LNCaP clone FGC (cell line): ENCODE measurements around the gene GOLGA5.

Experiments
- DNase-seq: peaks from one replicate; pipeline ENCODE4 v3.0.0-alpha.2; 2011; ENCODE audit warnings: low read depth
- H3K4me3 ChIP-seq: 2 replicates; pipeline ENCODE4 v1.5.1; 2011; ENCODE audit warnings: mild to moderate bottlenecking, low read depth, low read length, control low read depth
- CTCF ChIP-seq: IDR thresholded peaks from 2 replicates; pipeline ENCODE4 v1.5.1; 2012; ENCODE audit warnings: mild to moderate bottlenecking; ENCODE audit not compliant: control insufficient read depth, insufficient read depth; ENCODE audit errors: extremely low read depth

The GOLGA5 gene

GRCh38 chr14:92861856-92862745 lies 68.0 kb downstream of the GOLGA5 start:
- H3K4me3 ChIP-seq, result no peak overlapping the region
- DNase-seq, result no peak
- TF ChIP-seq CTCF, result no peak

GRCh38 chr14:92863286-92864080 lies 69.4 kb downstream of the GOLGA5 start:
- TF ChIP-seq CTCF, result no peak
- no peak for DNase-seq
- no peak overlapping the region for H3K4me3 ChIP-seq

- H3K4me3 ChIP-seq, result no peak overlapping the region
- no peak for TF ChIP-seq CTCF
- no peak for DNase-seq
Measured at GRCh38 chr14:92865674-92866073, 71.6 kb downstream of the GOLGA5 start.

- no peak overlapping the region for H3K4me3 ChIP-seq
- no peak for DNase-seq
- no peak for TF ChIP-seq CTCF
Measured at GRCh38 chr14:92866181-92866752, 72.2 kb downstream of the GOLGA5 start.

GRCh38 chr14:92866901-92867865 lies 73.1 kb downstream of the GOLGA5 start:
- TF ChIP-seq CTCF, result no peak
- no peak overlapping the region for H3K4me3 ChIP-seq
- no peak for DNase-seq
